Suppressor macrophage treated with lipopolysaccharide for 4 hours (primary cell): Measurements from ENCODE around the gene UNC45A.
"Not testable (repeated sequence)": the region's sequence is repeated elsewhere in the genome, so short reads cannot be mapped to it uniquely, and the experiment has no call there.

Experiments used
- DNase-seq: peaks from one replicate; pipeline ENCODE4 v3.0.0-alpha.2; 2020

The UNC45A gene

DNA sequence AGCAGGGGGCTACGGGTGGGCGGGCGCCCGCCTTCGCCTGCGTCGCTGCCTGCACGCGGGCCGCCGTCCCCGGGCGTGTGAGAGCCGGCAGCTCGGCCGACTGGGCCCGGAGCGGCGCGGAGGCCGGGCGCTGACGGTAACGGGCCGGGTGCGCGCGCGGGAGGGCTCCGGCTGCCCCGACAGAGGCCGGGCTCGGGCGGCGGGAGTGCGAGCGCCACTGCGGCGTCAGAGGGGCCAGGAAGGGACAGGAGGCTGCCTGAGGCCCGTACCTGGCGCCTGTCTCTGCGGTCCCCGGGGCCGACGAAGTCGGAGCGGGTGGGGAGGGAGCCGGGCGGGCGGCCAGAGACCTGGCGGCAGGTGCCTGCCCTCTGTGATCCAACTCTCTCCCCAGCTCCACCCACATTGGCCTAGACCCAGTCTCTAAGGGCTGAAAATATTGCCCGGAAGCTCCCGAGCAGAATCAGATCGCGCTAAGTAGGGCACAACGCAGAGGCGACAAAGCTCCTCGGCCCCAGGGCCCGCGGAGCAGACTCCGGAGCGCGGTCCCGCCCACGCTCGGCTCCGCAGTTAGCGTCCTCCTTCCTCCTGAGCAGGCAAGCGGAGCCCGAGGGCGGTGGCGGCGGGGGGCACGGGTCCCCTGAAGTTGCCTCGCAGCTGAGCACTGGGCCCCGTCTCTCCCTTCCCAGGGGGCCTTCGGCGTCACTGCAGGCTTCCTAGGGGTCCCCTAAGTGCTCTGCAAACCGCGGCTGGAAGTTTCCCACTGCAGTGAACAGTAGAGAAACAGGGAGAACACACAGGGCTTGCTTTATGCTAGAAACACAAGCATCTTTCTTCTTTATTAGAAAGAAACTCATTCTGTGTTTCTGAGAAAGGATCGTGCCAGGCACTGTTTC is 32.0 kb upstream of the UNC45A start, which contains the start of gene MAN2A2:
MAN2A2 (plus strand) TSS at position 463 of the 893 bp plus-strand sequence. CDS start 906 bp downstream, outside the sequence.
- peak; percentile 81 for DNase-seq

GRCh38 chr15:90903733-90904536 is 31.1 kb upstream of the UNC45A start:
- no peak for DNase-seq

DNA sequence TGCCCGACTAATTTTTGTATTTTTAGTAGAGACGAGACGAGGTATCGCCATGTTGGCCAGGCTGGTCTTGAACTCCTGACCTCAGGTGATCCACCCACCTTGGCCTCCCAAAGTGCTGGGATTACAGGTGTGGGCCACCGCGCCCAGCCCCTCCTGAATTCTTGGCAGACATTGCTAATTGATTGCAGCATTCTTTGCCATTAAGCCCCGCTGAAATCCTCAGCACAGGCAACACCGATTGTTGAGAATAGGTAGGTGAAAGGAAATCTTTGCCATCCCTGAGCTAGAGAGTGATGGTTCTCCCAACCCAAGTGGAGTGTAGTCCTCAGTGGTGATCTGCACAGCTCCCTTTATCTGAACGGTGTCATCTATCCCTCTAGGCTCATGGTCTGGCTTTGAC is 30.3 kb upstream of the UNC45A start:
- DNase-seq, result no peak

GRCh38 chr15:90905306-90906180 is 29.5 kb upstream of the UNC45A start:
- DNase-seq, result no peak

DNA sequence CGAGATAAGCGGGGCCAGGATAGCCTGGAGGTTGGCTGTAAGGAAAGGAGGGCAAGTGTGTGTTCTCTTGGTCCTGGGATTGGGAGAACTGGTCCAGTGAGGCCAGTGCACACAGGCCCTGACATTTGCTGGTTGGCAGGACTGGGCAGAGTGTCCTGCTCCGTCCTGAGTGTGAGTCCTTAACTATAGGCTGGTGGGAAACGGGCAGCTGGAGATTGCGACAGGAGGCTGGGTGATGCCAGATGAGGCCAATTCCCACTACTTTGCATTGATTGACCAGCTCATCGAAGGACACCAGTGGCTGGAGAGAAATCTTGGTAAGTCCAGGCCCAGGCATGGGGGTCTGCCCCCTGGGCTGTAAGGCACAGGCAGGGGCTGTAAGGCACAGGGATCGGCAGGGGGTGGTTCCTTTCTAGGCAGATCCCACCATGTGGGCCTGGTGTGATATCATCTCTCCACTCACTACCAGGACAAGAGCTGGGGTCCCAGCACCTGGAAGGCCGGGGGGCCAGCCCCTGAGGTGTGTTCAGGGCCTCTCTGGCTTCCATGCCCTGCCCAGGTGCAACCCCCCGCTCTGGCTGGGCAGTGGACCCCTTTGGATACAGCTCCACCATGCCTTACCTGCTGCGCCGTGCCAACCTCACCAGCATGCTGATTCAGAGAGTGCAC is 28.8 kb upstream of the UNC45A start:
- DNase-seq, result no peak

GRCh38 chr15:90907051-90907660 is 27.9 kb upstream of the UNC45A start:
- no peak for DNase-seq

- DNase-seq, result no peak
Measured at GRCh38 chr15:90907838-90908507, 27.1 kb upstream of the UNC45A start.

- not testable (repeated sequence) for DNase-seq
Measured at GRCh38 chr15:90909449-90909848, 25.6 kb upstream of the UNC45A start.

- no peak for DNase-seq
Measured at GRCh38 chr15:90909976-90910375, 25.1 kb upstream of the UNC45A start.

- no peak for DNase-seq
Measured at GRCh38 chr15:90910441-90911301, 24.4 kb upstream of the UNC45A start.

DNA sequence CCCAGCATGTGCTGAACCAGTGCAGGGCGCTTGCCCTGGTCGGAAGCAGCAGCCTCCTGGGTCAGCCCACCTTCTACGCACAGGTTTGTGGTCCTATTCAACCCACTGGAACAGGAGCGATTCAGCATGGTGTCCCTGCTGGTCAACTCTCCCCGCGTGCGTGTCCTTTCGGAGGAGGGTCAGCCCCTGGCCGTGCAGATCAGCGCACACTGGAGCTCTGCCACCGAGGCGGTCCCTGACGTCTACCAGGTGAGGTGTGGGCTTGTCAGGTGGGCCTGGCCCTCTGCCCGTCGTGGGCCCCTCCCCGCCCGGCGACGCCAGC is 23.8 kb upstream of the UNC45A start:
- DNase-seq, result no peak

DNA sequence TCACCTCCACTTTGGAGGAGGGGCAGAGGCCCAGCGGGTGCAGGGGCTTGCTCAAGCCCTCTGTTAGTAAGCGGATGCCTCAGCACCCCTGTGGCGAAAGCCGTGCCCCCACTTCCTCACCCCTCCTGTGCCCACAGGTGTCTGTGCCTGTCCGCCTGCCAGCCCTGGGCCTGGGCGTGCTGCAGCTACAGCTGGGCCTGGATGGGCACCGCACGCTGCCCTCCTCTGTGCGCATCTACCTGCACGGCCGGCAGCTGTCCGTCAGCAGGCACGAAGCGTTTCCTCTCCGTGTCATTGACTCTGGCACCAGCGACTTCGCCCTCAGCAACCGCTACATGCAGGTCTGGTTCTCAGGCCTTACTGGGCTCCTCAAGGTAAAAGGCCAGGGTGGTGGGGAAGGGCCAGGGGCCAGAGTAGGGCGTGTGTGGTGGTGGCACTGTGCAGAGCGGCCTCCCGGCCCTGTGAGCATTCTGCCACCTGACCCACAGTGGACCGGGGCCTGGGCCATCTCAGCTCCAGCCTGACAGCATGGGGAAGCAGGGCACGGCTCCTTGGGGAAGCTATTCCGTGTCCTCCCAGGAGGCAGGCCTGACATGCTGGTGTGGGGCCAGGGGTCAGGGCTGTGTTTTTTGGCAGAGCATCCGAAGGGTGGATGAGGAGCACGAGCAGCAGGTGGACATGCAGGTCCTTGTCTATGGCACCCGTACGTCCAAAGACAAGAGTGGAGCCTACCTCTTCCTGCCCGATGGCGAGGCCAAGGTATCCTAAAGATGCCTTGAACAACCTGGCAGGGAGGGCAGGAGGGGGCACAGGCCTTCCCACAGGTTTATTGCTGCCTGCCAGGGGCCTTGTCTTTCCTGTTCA is 22.9 kb upstream of the UNC45A start:
- DNase-seq, result no peak

GRCh38 chr15:90912770-90913075 is 22.4 kb upstream of the UNC45A start:
- no peak for DNase-seq

- DNase-seq, result no peak
Measured at GRCh38 chr15:90913398-90913944, 21.6 kb upstream of the UNC45A start.

- peak; percentile 77 for DNase-seq
Measured at GRCh38 chr15:90914305-90915080, 20.6 kb upstream of the UNC45A start.

DNA sequence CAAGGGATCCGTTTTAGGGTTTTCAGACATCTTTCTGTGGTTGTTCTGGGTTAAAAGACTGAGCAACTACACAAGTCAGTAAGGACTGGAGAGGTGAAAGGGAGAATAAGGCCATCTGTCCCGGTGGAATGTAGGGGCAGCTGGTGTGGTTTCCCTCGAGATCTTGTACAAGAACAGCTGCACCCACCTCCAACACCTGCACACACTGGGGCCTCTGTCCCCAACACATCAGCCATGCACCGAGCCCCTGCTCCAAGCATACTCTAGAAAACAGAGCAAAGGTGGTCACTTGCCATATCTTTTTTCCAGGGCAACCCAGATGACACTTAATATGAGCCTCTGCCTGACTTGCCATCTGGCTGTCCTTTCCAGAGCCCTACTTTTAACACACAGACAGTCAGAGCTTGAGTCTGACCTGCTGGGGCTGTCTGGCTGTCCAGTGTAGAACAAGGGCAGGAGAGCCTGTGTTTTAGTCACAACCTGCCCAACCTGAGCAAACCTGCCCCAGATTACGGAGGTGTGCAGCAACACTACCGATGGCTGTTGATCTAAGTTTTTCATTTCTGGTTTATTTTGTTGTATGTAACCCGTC is 19.8 kb upstream of the UNC45A start:
- no peak for DNase-seq

DNA sequence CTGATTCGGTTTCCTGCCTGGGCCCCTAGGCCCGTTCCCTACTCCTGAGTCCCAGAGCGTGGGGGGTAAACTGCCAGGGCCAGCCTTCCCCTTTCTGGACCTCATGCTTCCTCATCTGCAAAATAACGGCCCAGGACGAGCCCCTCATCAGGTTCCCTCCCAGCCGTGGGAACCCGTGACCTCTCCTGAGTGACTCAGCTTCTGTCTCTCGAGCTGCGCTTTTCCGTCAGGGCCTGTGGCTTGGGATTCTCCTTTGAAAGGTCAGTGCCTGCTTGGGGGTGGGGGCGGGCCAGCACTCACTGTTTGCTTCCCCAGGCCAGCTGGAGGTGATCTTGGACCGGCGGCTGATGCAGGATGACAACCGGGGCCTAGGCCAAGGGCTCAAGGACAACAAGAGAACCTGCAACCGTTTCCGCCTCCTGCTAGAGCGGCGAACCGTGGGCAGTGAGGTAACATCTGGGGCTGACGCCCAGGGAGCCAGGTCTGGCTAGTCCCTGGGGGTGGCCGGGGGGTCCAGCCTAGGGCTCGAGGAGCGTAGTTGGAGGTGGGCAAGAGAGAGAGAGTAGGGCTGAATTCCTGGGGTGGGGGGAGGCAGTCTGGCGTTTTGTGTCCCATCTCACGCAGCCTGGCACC is 19.2 kb upstream of the UNC45A start:
- peak; percentile 97 for DNase-seq
